Immature natural killer cell (primary cell): ENCODE measurements around the gene SNRPA1. TPM values are rescaled to one million over a fixed set of nuclear protein-coding genes. Genes with fewer than 3 reads are reported as not detected.
"Not testable (repeated sequence)": the region's sequence is repeated elsewhere in the genome, so short reads cannot be mapped to it uniquely, and the experiment has no call there.

Experiments used
- DNase-seq, 3 donors: peaks; one replicate each; pipeline ENCODE4 v3.0.0; 2022; ENCODE audit warnings: mixed read lengths in 1 of 3
- H3K27ac Mint-ChIP-seq, 6 donors: one replicate each; pipeline ENCODE4 v1.8.0; 2020; ENCODE audit warnings: mixed read lengths in 6 of 6, mild to moderate bottlenecking in 5 of 6, inconsistent platforms in 4 of 6, moderate library complexity in 3 of 6
- H3K27me3 Mint-ChIP-seq, 3 donors: one replicate each; pipeline ENCODE4 v1.8.0; 2020 to 2021; ENCODE audit warnings: low read depth in 3 of 3, mild to moderate bottlenecking in 3 of 3, mixed read lengths in 3 of 3, moderate library complexity in 3 of 3, inconsistent platforms in 1 of 3
- H3K36me3 Mint-ChIP-seq, 3 donors: one replicate each; pipeline ENCODE4 v1.8.0; 2020; ENCODE audit warnings: mixed read lengths in 3 of 3, inconsistent platforms in 2 of 3, mild to moderate bottlenecking in 2 of 3
- H3K4me1 Mint-ChIP-seq, 2 donors: one replicate each; pipeline ENCODE4 v1.8.0; 2020; ENCODE audit warnings: inconsistent platforms in 2 of 2, mild to moderate bottlenecking in 2 of 2, mixed read lengths in 2 of 2, moderate library complexity in 1 of 2
- H3K4me3 Mint-ChIP-seq, 5 donors: one replicate each; pipeline ENCODE4 v1.8.0; 2020; ENCODE audit warnings: mild to moderate bottlenecking in 5 of 5, mixed read lengths in 5 of 5, inconsistent platforms in 3 of 5, moderate library complexity in 3 of 5
- H3K9me3 Mint-ChIP-seq, 6 donors: one replicate each; pipeline ENCODE4 v1.8.0; 2020; ENCODE audit warnings: mild to moderate bottlenecking in 6 of 6, mixed read lengths in 6 of 6, inconsistent platforms in 4 of 6, moderate library complexity in 3 of 6
- polyA plus RNA-seq, 3 donors: library from polyadenylated mRNA; unstranded; fragments of 300-500 nt; fragmentation: Illumina TruSeq; gene quantifications; one replicate each; pipeline ENCODE4 v1.2.3, GENCODE V29; 2021

The SNRPA1 gene
- polyA plus RNA-seq, 3 donors from 2014 or later = 38.6 to 65.0 (median 53.4) TPM

- Mint-ChIP-seq H3K27me3 (peaks cover 10 to 17% (median 15%) of the 10 kb centered on the region in 3 donors), H3K4me3 (peak overlapping the region; percentile 91 to 99 (median 95)), H3K9me3 (no peaks in the 10 kb centered on the region), H3K27ac (peak overlapping the region in 5 of 6 donors; percentile 90 to 96 (median 93)), H3K36me3 (peaks cover 0 to 3% (median 0%) of the 10 kb centered on the region in 3 donors), H3K4me1 (peaks cover 32 to 42% of the 10 kb centered on the region in 2 donors)
- no peak for DNase-seq
These were observed 1.7 kb upstream of the SNRPA1 start for GRCh38 chr15:101296418-101297405.

- Mint-ChIP-seq H3K4me3 (peak overlapping the region; percentile 95 to 100 (median 96)), H3K9me3 (no peaks in the 10 kb centered on the region), H3K36me3 (peaks cover 0 to 3% (median 0%) of the 10 kb centered on the region in 3 donors), H3K27ac (peak overlapping the region; percentile 93 to 98 (median 95)), H3K4me1 (peaks cover 35 to 51% of the 10 kb centered on the region in 2 donors), H3K27me3 (peaks cover 10 to 17% (median 15%) of the 10 kb centered on the region in 3 donors)
- DNase-seq = no peak
These were observed 636 bp upstream of the SNRPA1 start for GRCh38 chr15:101295607-101296161.

GRCh38 chr15:101293122-101293521 lies 1.9 kb downstream of the SNRPA1 start:
- no peaks in the 10 kb centered on the region for H3K9me3 Mint-ChIP-seq
- no peak for DNase-seq
- peaks cover 7 to 13% (median 10%) of the 10 kb centered on the region in 3 donors for H3K36me3 Mint-ChIP-seq
- H3K4me1 Mint-ChIP-seq = peaks cover 50 to 74% of the 10 kb centered on the region in 2 donors
- peak overlapping the region; percentile 93 to 98 (median 96) for H3K27ac Mint-ChIP-seq
- H3K4me3 Mint-ChIP-seq = peak overlapping the region; percentile 95 to 100 (median 96)
- peaks cover 10 to 18% (median 15%) of the 10 kb centered on the region in 3 donors for H3K27me3 Mint-ChIP-seq

GRCh38 chr15:101288905-101289513 lies 6.0 kb downstream of the SNRPA1 start:
- Mint-ChIP-seq H3K36me3 (peaks cover 14 to 39% (median 22%) of the 10 kb centered on the region in 3 donors), H3K4me3 (no peak overlapping the region)

GRCh38 chr15:101287342-101287741 lies 7.7 kb downstream of the SNRPA1 start:
- not testable (repeated sequence) for H3K27me3 Mint-ChIP-seq, H3K9me3 Mint-ChIP-seq, DNase-seq, H3K4me3 Mint-ChIP-seq
- peaks cover 20 to 49% (median 25%) of the 10 kb centered on the region in 3 donors for H3K36me3 Mint-ChIP-seq
- peaks cover 31 to 61% of the 10 kb centered on the region in 2 donors for H3K4me1 Mint-ChIP-seq
- H3K27ac Mint-ChIP-seq = peak overlapping the region in 4 of 6 donors; percentile 40 to 68 (median 52)

More at GRCh38 chr15:101288905-101289513, 6.0 kb downstream of the SNRPA1 start:
- H3K27ac Mint-ChIP-seq = peak overlapping the region; percentile 29 to 83 (median 61)
- H3K4me1 Mint-ChIP-seq = peaks cover 44 to 77% of the 10 kb centered on the region in 2 donors
- peak; percentile 52 to 58 (median 57) for DNase-seq
- H3K9me3 Mint-ChIP-seq = no peaks in the 10 kb centered on the region
- peaks cover 0 to 7% (median 3%) of the 10 kb centered on the region in 3 donors for H3K27me3 Mint-ChIP-seq

- H3K9me3 Mint-ChIP-seq = no peaks in the 10 kb centered on the region
- peaks cover 25 to 53% of the 10 kb centered on the region in 2 donors for H3K4me1 Mint-ChIP-seq
- no peak for DNase-seq
- H3K4me3 Mint-ChIP-seq = peak overlapping the region in 2 of 5 donors; percentile 19 to 54
- peaks cover 0 to 2% (median 0%) of the 10 kb centered on the region in 3 donors for H3K27me3 Mint-ChIP-seq
- H3K36me3 Mint-ChIP-seq = peaks cover 24 to 53% (median 25%) of the 10 kb centered on the region in 3 donors
- peak overlapping the region; percentile 61 to 84 (median 78) for H3K27ac Mint-ChIP-seq
These were observed 8.5 kb downstream of the SNRPA1 start for GRCh38 chr15:101286471-101287114.

GRCh38 chr15:101283931-101284330 lies 11.1 kb downstream of the SNRPA1 start:
- H3K4me1 Mint-ChIP-seq = peaks cover 14 to 30% of the 10 kb centered on the region in 2 donors
- DNase-seq = no peak
- no peaks in the 10 kb centered on the region for H3K9me3 Mint-ChIP-seq
- peaks cover 25 to 61% (median 26%) of the 10 kb centered on the region in 3 donors for H3K36me3 Mint-ChIP-seq
- H3K27ac Mint-ChIP-seq = no peak overlapping the region
- peaks cover 0 to 5% (median 2%) of the 10 kb centered on the region in 3 donors for H3K27me3 Mint-ChIP-seq
- H3K4me3 Mint-ChIP-seq = no peak overlapping the region

GRCh38 chr15:101280007-101280406 lies 15.0 kb downstream of the SNRPA1 start:
- H3K27me3 Mint-ChIP-seq = peaks cover 10 to 15% (median 14%) of the 10 kb centered on the region in 3 donors
- H3K4me1 Mint-ChIP-seq = peaks cover 24 to 34% of the 10 kb centered on the region in 2 donors
- H3K36me3 Mint-ChIP-seq = peaks cover 11 to 36% (median 18%) of the 10 kb centered on the region in 3 donors
- H3K9me3 Mint-ChIP-seq = no peaks in the 10 kb centered on the region
- H3K27ac Mint-ChIP-seq = peak overlapping the region in 2 of 6 donors; percentile 13 to 34
- DNase-seq = no peak
- no peak overlapping the region for H3K4me3 Mint-ChIP-seq

GRCh38 chr15:101277943-101278564 lies 17.0 kb downstream of the SNRPA1 start:
- H3K9me3 Mint-ChIP-seq = no peaks in the 10 kb centered on the region
- H3K36me3 Mint-ChIP-seq = peaks cover 22 to 45% (median 32%) of the 10 kb centered on the region in 3 donors
- peak overlapping the region; percentile 85 to 98 (median 94) for H3K27ac Mint-ChIP-seq
- peak overlapping the region; percentile 83 to 98 (median 89) for H3K4me3 Mint-ChIP-seq
- H3K27me3 Mint-ChIP-seq = peaks cover 10 to 15% (median 14%) of the 10 kb centered on the region in 3 donors
- peaks cover 24 to 38% of the 10 kb centered on the region in 2 donors for H3K4me1 Mint-ChIP-seq
- no peak for DNase-seq

- H3K36me3 Mint-ChIP-seq = peaks cover 27 to 46% (median 35%) of the 10 kb centered on the region in 3 donors
These were observed 17.8 kb downstream of the SNRPA1 start, which contains the start of gene SELENOS for GRCh38 chr15:101277038-101277822. TSS of gene SELENOS (minus strand) at chr15:101277485. CDS start at chr15:101277417, 68 bp downstream.

GRCh38 chr15:101276501-101277037 lies 18.5 kb downstream of the SNRPA1 start:
- peaks cover 24 to 38% of the 10 kb centered on the region in 2 donors for H3K4me1 Mint-ChIP-seq
- no peaks in the 10 kb centered on the region for H3K9me3 Mint-ChIP-seq
- H3K27me3 Mint-ChIP-seq = peaks cover 10 to 17% (median 15%) of the 10 kb centered on the region in 3 donors
- H3K4me3 Mint-ChIP-seq = peak overlapping the region; percentile 98 to 100 (median 98)
- peak; percentile 41 to 54 (median 44) for DNase-seq
- peaks cover 27 to 46% (median 36%) of the 10 kb centered on the region in 3 donors for H3K36me3 Mint-ChIP-seq
- H3K27ac Mint-ChIP-seq = peak overlapping the region; percentile 96 to 99 (median 98)

More at GRCh38 chr15:101277038-101277822, 17.8 kb downstream of the SNRPA1 start, which contains the start of gene SELENOS:
- Mint-ChIP-seq H3K27ac (peak within 1 kb of the TSS; percentile 96 to 99 (median 98)), H3K4me3 (peak within 1 kb of the TSS; percentile 98 to 100 (median 98)), H3K9me3 (no peaks in the 10 kb centered on the region), H3K4me1 (peaks cover 24 to 38% of the 10 kb centered on the region in 2 donors), H3K27me3 (peaks cover 10 to 17% (median 15%) of the 10 kb centered on the region in 3 donors)
- DNase-seq = peak; percentile 88 to 90 (median 89)
